Measurements from ENCODE around the gene GPR153.
A peak's percentile ranks its signal among the peaks of the same experiment; 100 is the strongest.

The GPR153 gene

GRCh38 chr1:6286266-6286665, 25.4 kb upstream of the GPR153 start:
- no peak for TF ChIP-seq CTCF (IDR thresholded peaks at IDR 0.05; ENCODE audit: low read depth, low read length)
- no peak overlapping the region for H3K4me3 ChIP-seq (ENCODE audit: low read depth, low read length)

- TF ChIP-seq CTCF (IDR thresholded peaks at IDR 0.05; ENCODE audit: low read depth, low read length): no peak
- H3K4me3 ChIP-seq (ENCODE audit: low read depth, low read length): no peak overlapping the region
These were observed 24.4 kb upstream of the GPR153 start for GRCh38 chr1:6285336-6285735.

GRCh38 chr1:6282577-6283270, 21.8 kb upstream of the GPR153 start:
- H3K4me3 ChIP-seq (ENCODE audit: low read depth, low read length): no peak overlapping the region
- no peak for TF ChIP-seq CTCF (IDR thresholded peaks at IDR 0.05; ENCODE audit: low read depth, low read length)

- H3K4me3 ChIP-seq (ENCODE audit: low read depth, low read length): no peak overlapping the region
These were observed 20.9 kb upstream of the GPR153 start for GRCh38 chr1:6281511-6282402.

GRCh38 chr1:6280761-6281451, 20.0 kb upstream of the GPR153 start:
- TF ChIP-seq CTCF (IDR thresholded peaks at IDR 0.05; ENCODE audit: low read depth, low read length): peak; percentile 41
- no peak overlapping the region for H3K4me3 ChIP-seq (ENCODE audit: low read depth, low read length)

More at GRCh38 chr1:6281511-6282402, 20.9 kb upstream of the GPR153 start:
- no peak for TF ChIP-seq CTCF (IDR thresholded peaks at IDR 0.05; ENCODE audit: low read depth, low read length)

GRCh38 chr1:6279613-6280383, 18.9 kb upstream of the GPR153 start:
- H3K4me3 ChIP-seq (ENCODE audit: low read depth, low read length): no peak overlapping the region

More at GRCh38 chr1:6279613-6280383, 18.9 kb upstream of the GPR153 start:
- TF ChIP-seq CTCF (IDR thresholded peaks at IDR 0.05; ENCODE audit: low read depth, low read length): no peak

Measured in WI38 (cell line).